Ovary (tissue), 9 donors: ENCODE data around the gene HYAL3. TPM values are rescaled to one million over a fixed set of nuclear protein-coding genes. Genes with fewer than 3 reads are reported as not detected.
"Not testable (repeated sequence)": the region's sequence is repeated elsewhere in the genome, so short reads cannot be mapped to it uniquely, and the experiment has no call there.

Experiments used
- DNase-seq, 5 donors: peaks; one replicate each; pipeline ENCODE4 v3.0.0-alpha.2; 2019 to 2020
- H3K27ac ChIP-seq, 2 donors: fragments of 200-600 bp; one replicate each; pipeline versions ENCODE4 v1.5.1 to v1.8.0; 2019 to 2022
- H3K27me3 ChIP-seq: fragments of 200-600 bp; one replicate; pipeline ENCODE4 v1.8.0; 2022
- H3K36me3 ChIP-seq: fragments of 200-600 bp; sonication (generic); one replicate; pipeline ENCODE4 v1.5.1; 2019
- H3K4me1 ChIP-seq: one replicate; pipeline ENCODE4 v1.8.1; 2013; ENCODE audit warnings: mild to moderate bottlenecking, moderate library complexity; ENCODE audit not compliant: insufficient read depth
- H3K4me3 ChIP-seq: fragments of 200-600 bp; sonication (generic); one replicate; pipeline ENCODE4 v1.5.1; 2017
- H3K9me3 ChIP-seq, 2 donors: fragments of 200-600 bp in 1 of 2; sonication (generic) in 1 of 2; one replicate each; pipeline versions ENCODE4 v1.5.1 to v1.8.1; 2013 to 2019; ENCODE audit warnings: mild to moderate bottlenecking in 1 of 2, moderate library complexity in 1 of 2
- EP300 ChIP-seq: sonication (generic); formaldehyde crosslinking; IDR thresholded peaks from one replicate; pipeline ENCODE4 v1.6.1; 2017; ENCODE audit warnings: antibody characterized with exemption
- POLR2A ChIP-seq: fragments of 450-650 bp; IDR thresholded peaks from one replicate; pipeline ENCODE4 v1.6.1; 2017; ENCODE audit warnings: antibody characterized with exemption, mild to moderate bottlenecking, moderate library complexity
- WGBS, 3 donors: extraction: QIAGEN DNeasy Blood & Tissue Kit in 1 of 3; methylation state at CpG; one replicate each; pipeline versions ENCODE4 v1.1.5 to v1.1.7; 2013 to 2017; 5-methylcytosine and 5-hydroxymethylcytosine counted together
- intact Hi-C, 4 donors: fragments of 100-400 bp; cut with DNase I; formaldehyde crosslinking; loops; one replicate each; pipeline versions ENCODE4 v1.11.0 to v1.15.1; 2022 to 2023
- polyA plus RNA-seq, 2 donors: library from polyadenylated mRNA; stranded (reverse); fragments of 200-250 nt in 1 of 2; fragments of 350-450 nt in 1 of 2; fragmentation: Illumina TruSeq in 1 of 2; extraction: RNeasy Lipid Tissue Mini Kit (QIAGEN cat#74804) in 1 of 2; gene quantifications; one replicate each; pipeline ENCODE4 v1.2.3, GENCODE V29; 2013 to 2014
- total RNA-seq, 7 donors: library from RNA; depleted of rRNA in 2 of 7; stranded (reverse); fragments of >200 nt in 2 of 7; fragmentation: NEBNext Ultra II Directional in 3 of 7; extraction: Animal tissue kit (Norgen Biotek cat#: 25700) in 3 of 7; gene quantifications; one replicate each; pipeline versions ENCODE4 v1.1.0 to v1.2.4, GENCODE V29; 2016 to 2023
- TF ChIP-seq, protein P1 (sequence below), 3 donors: fragments of 450-650 bp in 2 of 3; fragments of 200-600 bp in 1 of 3; IDR thresholded peaks; one replicate each; pipeline versions ENCODE4 v1.5.1 to v1.8.0; 2016 to 2022; ENCODE audit warnings: antibody characterized with exemption in 3 of 3, mild to moderate bottlenecking in 1 of 3
- donor health status: DM: no; HTN: no; CAD: no; lungs with moderate emphysema.
- donor health status: DM: no; HTN: no; CAD: no.
- donor health status: Bipolar disorder and iron deficiency.
- donor health status: DM: yes; HTN: yes; CAD: no.
- donor health status: DM: no; HTN: no; CAD: no.
- donor health status: DM: yes; HTN: yes; CAD: no.

Gene HYAL3
- total and polyA plus RNA-seq, 9 donors: 0.58 to 4.3 (median 1.9) TPM

DNA sequence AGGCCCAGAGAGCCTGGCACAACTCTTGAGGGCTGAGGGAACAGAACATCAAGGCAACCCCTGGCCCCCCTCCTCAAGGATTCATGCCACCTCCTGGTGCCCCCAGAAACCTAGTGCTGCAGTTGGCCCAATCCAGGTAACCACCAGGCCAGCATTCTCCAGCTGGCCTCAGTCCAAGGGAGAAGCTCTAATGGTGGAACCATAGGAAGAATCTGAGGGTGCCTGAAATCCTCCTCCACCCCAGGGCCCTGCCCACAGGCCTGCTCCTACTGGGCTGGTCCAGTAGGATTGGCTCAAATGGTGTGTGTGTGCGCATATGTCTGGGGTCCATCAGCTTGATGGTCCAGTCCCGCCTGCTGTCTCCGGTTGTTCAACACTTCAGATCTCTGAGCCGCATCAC is 15.6 kb upstream of the HYAL3 start:
- no peak for DNase-seq
- Histone ChIP-seq H3K27ac (no peak overlapping the region), H3K4me3 (no peak overlapping the region), H3K27me3 (no peaks in the 10 kb centered on the region), H3K4me1 (peaks cover 10% of the 10 kb centered on the region), H3K36me3 (no peaks in the 10 kb centered on the region), H3K9me3 (no peaks in the 10 kb centered on the region)
- intact Hi-C loops: no loop called here
- WGBS, 3 donors: 94 to 98% (median 97%) methylated on average over 4 of the region's 4 CpGs
- TF ChIP-seq POLR2A: no peak
- TF ChIP-seq, protein P1, sequence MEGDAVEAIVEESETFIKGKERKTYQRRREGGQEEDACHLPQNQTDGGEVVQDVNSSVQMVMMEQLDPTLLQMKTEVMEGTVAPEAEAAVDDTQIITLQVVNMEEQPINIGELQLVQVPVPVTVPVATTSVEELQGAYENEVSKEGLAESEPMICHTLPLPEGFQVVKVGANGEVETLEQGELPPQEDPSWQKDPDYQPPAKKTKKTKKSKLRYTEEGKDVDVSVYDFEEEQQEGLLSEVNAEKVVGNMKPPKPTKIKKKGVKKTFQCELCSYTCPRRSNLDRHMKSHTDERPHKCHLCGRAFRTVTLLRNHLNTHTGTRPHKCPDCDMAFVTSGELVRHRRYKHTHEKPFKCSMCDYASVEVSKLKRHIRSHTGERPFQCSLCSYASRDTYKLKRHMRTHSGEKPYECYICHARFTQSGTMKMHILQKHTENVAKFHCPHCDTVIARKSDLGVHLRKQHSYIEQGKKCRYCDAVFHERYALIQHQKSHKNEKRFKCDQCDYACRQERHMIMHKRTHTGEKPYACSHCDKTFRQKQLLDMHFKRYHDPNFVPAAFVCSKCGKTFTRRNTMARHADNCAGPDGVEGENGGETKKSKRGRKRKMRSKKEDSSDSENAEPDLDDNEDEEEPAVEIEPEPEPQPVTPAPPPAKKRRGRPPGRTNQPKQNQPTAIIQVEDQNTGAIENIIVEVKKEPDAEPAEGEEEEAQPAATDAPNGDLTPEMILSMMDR (IDR thresholded peaks at IDR 0.05): no peak
- no peak for TF ChIP-seq EP300

DNA sequence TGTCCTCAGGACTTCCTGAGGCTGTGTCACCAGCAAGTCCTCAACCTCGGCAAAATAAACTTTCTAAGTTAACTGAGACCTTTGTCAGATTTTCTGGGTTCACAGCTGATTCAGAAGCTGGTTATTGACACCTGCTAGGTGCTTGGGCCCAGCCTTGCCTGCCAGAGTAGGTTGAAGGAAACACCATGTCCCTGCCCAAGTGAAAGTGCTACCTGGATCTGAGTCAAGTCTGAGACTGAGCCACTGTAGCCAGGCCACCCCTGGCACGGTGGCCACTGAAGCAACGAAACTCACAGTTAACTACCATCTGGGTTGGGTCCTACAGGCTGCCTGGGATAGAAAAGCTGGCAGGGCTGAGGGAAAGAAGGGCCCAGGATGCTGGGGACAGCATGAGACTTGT is 15.1 kb upstream of the HYAL3 start:
- H3K27ac ChIP-seq: no peak overlapping the region
- H3K27me3 ChIP-seq: no peaks in the 10 kb centered on the region
- intact Hi-C loops: no loop called here
- no peaks in the 10 kb centered on the region for H3K36me3 ChIP-seq
- WGBS, 3 donors: 79 to 82% (median 81%) methylated on average over 3 of the region's 3 CpGs
- DNase-seq: no peak
- H3K4me3 ChIP-seq: no peak overlapping the region
- no peaks in the 10 kb centered on the region for H3K9me3 ChIP-seq
- TF ChIP-seq, protein P1 (IDR thresholded peaks at IDR 0.05): no peak
- TF ChIP-seq POLR2A: no peak
- no peak for TF ChIP-seq EP300
- H3K4me1 ChIP-seq: peaks cover 5% of the 10 kb centered on the region

DNA sequence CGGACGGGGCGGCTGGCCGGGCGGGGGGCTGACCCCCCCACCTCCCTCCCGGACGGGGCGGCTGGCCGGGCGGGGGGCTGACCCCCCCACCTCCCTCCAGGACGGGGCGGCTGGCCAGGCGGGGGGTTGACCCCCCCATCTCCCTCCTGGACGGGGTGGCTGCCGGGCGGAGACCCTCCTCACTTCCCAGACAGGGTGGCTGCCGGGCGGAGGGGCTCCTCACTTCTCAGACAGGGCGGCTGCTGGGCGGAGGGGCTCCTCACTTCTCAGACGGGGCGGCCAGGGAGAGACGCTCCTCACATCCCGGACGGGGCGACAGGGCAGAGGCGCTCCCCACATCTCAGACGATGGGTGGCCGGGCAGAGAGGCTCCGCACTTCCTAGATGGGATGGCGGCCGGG is 12.8 kb upstream of the HYAL3 start:
- DNase-seq, H3K9me3 ChIP-seq, H3K36me3 ChIP-seq, H3K4me3 ChIP-seq, intact Hi-C loops, H3K27me3 ChIP-seq, H3K27ac ChIP-seq, H3K4me1 ChIP-seq: not testable (repeated sequence)
- WGBS, 3 donors: 92 to 100% (median 94%) methylated on average over 1 to 32 of the region's 32 CpGs

DNA sequence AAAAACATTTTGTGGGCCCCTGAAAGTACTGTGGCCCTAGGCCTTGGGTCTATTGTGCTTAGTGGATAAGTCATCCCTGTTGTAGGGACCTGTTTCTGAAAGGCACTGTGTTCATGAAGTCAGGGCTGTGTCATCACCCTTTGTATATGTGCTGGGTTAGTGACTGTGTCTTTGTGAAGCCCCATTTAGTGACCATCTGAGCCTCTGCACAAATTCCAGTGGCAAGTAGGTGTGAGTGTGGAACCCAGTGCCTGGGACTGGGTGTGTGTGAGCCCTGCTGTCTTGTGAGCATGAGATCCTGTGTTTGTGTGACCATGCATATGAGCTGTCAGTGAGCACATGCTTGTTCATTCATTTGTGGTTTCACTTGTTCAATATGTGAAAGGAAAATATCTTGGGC is 5.4 kb upstream of the HYAL3 start:
- intact Hi-C loops: no loop called here
- no peaks in the 10 kb centered on the region for H3K9me3 ChIP-seq
- no peak overlapping the region for H3K4me3 ChIP-seq
- H3K27ac ChIP-seq: no peak overlapping the region
- DNase-seq: no peak
- no peaks in the 10 kb centered on the region for H3K36me3 ChIP-seq
- peaks cover 10% of the 10 kb centered on the region for H3K4me1 ChIP-seq
- TF ChIP-seq EP300 (no peak), POLR2A (no peak)
- TF ChIP-seq, protein P1 (IDR thresholded peaks at IDR 0.05): no peak
- H3K27me3 ChIP-seq: no peaks in the 10 kb centered on the region

DNA sequence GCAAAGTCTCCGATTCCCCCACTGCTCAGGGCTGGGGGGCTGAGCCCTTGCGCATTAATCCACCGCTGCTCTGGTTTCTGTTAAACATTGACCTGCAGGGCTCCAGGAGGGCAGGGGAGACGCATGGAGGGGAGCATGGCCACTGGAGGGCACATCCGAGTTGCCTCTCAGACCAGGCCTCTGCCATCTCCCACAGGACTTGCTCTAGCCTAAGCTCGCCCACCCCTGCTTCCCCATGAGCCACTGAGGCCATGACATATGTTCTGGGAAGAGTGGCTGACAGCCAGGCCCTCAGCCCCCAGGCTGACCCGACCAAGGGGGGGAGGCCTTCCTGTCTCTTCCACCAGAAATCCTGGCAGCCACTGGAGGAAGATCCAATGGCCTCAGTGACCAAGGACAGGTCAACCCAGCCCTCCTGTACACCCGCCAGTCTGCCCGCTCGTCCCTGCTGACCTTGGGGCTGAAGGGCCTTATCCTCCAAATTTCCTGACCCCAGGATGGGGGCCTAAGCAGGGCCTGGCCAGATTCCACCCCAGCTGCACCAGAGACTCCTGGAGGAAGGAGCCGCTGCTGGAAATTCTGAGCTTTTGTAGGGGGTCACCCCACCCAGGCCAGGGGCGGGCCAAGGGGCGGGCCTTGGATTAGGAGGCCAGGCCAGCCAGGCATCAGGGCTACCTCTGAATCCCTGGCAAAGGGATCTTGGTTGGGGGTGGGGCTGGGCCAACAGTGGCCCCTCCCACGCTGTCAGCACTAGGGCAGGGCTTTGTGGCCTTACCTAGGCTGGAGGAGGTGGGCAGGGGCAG is 4.0 kb upstream of the HYAL3 start, which contains the start of gene HYAL1:
Gene HYAL1, minus strand, starts transcription at position 562 of the 803 bp plus-strand sequence. CDS start 618 bp downstream, outside the sequence.
- Histone ChIP-seq H3K4me1 (peaks cover 13% of the 10 kb centered on the region), H3K9me3 (no peaks in the 10 kb centered on the region), H3K27me3 (no peaks in the 10 kb centered on the region), H3K36me3 (no peaks in the 10 kb centered on the region), H3K27ac (peak within 1 kb of the TSS; percentile 45 to 60), H3K4me3 (no peak within 1 kb of the TSS)
- 48 to 54% (median 53%) methylated on average over 12 to 14 of the region's 14 CpGs for WGBS, 3 donors
- DNase-seq: peak; percentile 63 to 80 (median 69)
- TF ChIP-seq, protein P1 (IDR thresholded peaks at IDR 0.05): no peak
- no peak for TF ChIP-seq POLR2A
- TF ChIP-seq EP300: no peak
- intact Hi-C loops: loop anchor here in 1 of 4 donors (2.0 kb wide), 1 partner anchor 18 kb away; no protein-coding TSS in a partner anchor
